ENCODE data around the gene CFAP161.

GRCh38 chr15:81115054-81115939 is 18.8 kb upstream of the CFAP161 start:
- no peak for TF ChIP-seq CTCF (optimal IDR thresholded peaks at IDR 0.05 in 1 of 3, IDR thresholded peaks at IDR 0.05 in 1 of 3, conservative IDR thresholded peaks at IDR 0.05 in 1 of 3; ENCODE audit: extremely low read depth in 1 of 3, insufficient read depth in 2 of 3, low read length in 3 of 3)
- TF ChIP-seq EZH2 (IDR thresholded peaks at IDR 0.05; ENCODE audit: low read length), result no peak
